ENCODE data around the gene DYNLT2B.

DYNLT2B gene

GRCh38 chr3:196327405-196327804 is 9.4 kb upstream of the DYNLT2B start:
- H3K4me3 ChIP-seq (ENCODE audit: low read depth, low read length), result no peak overlapping the region
- no peak for TF ChIP-seq CTCF (IDR thresholded peaks at IDR 0.05; ENCODE audit: borderline replicate concordance, insufficient read depth, low read depth, low read length)

DNA sequence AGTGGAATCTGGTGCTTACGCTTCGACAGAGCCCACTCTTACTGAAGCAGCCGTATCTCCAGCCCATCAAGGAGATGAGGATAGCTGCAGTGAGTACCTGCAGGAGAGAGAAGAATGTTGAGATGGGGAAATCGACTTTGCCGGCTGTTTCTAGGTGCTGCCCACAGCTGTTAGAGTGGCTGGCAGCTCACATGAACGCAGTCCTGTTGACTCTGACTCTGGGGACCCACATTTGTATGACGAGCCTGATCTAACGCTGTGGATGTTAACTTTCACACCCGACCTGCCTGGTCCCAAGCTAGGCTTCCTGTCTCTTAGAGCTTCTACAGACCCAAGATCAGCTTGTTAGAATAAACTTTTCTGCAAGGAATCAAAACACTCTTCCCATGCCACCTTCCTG is 8.9 kb upstream of the DYNLT2B start:
- no peak for TF ChIP-seq CTCF (IDR thresholded peaks at IDR 0.05; ENCODE audit: borderline replicate concordance, insufficient read depth, low read depth, low read length)
- H3K4me3 ChIP-seq (ENCODE audit: low read depth, low read length), result no peak overlapping the region

DNA sequence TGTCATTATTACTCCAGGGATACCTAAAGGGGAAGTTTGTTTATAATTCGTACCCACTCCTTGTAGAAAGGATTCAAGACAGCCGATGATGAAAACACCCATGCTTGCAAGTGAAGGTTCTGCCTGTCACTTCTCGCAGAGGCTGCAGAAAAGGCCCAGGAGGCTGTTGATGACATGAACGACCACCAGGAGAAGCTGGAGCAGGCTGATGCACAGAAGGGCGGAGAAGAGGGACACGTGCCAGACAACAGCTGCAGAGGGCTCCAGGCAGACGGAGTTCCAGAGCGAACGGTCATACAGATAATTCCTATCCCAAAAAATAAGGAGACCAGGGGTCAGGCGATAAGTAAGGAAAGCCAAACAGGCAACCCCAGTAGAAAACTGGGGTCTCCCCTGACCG is 5.7 kb upstream of the DYNLT2B start:
- H3K4me3 ChIP-seq (ENCODE audit: low read depth, low read length), result no peak overlapping the region
- peak; percentile 11; the same call in 1 of the 2 replicates for TF ChIP-seq CTCF (IDR thresholded peaks at IDR 0.05; ENCODE audit: borderline replicate concordance, insufficient read depth, low read depth, low read length)

DNA sequence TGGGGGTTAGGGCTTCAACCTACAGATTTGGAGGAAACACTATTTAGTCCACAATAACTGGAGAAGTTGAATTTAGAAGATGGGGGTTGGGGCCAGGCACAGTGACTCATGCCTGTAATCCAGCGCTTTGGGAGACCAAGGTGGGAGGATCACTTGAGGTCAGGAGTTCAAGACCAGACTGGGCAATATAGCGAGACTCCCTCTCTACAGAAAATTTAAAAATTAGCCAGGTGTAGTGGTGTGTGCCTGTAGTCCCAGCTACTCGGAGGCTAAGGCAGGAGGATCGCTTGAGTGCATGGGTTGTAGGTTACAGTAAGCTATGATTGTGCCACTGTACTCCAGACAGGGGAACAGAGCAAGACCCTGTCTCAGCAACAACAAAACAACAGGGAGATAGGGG is 5.0 kb upstream of the DYNLT2B start:
- no peak for TF ChIP-seq CTCF (IDR thresholded peaks at IDR 0.05; ENCODE audit: borderline replicate concordance, insufficient read depth, low read depth, low read length)

GRCh38 chr3:196321162-196321561 is 3.1 kb upstream of the DYNLT2B start:
- TF ChIP-seq CTCF (IDR thresholded peaks at IDR 0.05; ENCODE audit: borderline replicate concordance, insufficient read depth, low read depth, low read length), result no peak
- no peak overlapping the region for H3K4me3 ChIP-seq (ENCODE audit: low read depth, low read length)

More for the DNA sequence above, 5.0 kb upstream of the DYNLT2B start:
- no peak overlapping the region for H3K4me3 ChIP-seq (ENCODE audit: low read depth, low read length)

GRCh38 chr3:196320137-196320536 is 2.1 kb upstream of the DYNLT2B start:
- H3K4me3 ChIP-seq (ENCODE audit: low read depth, low read length), result no peak overlapping the region
- no peak for TF ChIP-seq CTCF (IDR thresholded peaks at IDR 0.05; ENCODE audit: borderline replicate concordance, insufficient read depth, low read depth, low read length)

- H3K4me3 ChIP-seq (ENCODE audit: low read depth, low read length), result peak overlapping the region; percentile 93
These were observed 997 bp downstream of the DYNLT2B start for GRCh38 chr3:196316799-196317686.
